Kidney capillary endothelial cell (primary cell): ENCODE results near the gene CACNA1C.

Experiments used
- DNase-seq: peaks from one replicate; pipeline ENCODE4 v3.0.0-alpha.2; 2018; ENCODE audit warnings: low spot score

Gene CACNA1C

DNA sequence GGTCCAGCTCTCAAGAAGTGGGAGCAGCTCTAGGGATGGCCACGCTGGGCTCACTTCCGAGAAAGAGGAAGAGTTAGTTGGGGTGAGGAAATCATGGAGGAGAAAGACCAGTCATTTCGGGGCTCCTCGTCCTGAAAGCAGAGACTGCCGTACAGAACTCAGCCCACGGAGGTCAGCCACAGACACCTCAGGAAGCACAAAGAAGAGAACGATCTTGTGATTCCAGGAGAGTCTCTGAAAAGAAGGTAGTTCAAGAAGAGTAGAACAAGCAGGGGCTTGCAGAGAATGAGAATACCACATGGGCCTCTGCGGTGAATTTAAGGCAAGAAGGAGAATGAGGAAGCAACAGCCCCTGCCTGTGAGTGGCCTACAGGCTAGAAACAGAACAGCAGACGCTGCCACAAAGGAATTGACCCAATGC, 311.9 kb downstream of the CACNA1C start:
- no peak for DNase-seq

DNA sequence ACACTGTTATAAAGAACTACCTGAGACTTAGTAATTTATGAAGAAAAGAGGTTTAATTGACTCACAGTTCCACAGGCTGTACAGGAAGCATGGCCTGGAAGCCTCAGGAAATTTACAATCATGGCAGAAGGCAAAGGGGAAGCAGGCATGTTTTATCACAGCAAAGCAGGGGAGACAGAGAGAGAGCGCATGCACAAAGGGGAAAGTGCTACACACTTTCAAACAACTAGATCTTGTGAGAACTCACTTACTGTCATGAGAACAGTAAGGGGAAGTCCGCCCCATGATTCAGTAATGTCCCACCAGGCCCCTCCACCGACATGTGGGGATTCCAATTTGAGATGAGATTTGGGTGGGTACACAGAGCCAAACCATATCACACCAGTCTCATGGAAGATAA, 313.9 kb downstream of the CACNA1C start:
- DNase-seq = no peak

DNA sequence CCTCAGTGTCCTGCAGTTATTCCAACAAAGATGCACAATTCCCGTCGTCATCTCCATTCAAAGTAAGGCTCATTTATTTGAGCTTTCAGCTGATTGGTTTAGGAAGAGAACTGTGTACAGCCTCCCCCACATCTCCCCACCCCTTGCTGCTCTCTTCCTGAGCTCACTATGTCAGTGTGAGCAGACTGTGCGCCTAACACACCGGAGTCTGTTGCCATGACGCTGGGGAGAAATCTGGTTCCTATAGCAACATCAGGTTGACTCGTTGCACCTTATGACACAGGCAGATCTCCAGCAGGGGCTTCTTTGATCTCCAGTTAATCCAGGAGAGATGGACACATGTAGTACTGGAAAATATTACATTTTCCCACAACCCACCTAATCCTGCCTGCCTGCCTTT, 319.4 kb downstream of the CACNA1C start:
- no peak for DNase-seq

DNA sequence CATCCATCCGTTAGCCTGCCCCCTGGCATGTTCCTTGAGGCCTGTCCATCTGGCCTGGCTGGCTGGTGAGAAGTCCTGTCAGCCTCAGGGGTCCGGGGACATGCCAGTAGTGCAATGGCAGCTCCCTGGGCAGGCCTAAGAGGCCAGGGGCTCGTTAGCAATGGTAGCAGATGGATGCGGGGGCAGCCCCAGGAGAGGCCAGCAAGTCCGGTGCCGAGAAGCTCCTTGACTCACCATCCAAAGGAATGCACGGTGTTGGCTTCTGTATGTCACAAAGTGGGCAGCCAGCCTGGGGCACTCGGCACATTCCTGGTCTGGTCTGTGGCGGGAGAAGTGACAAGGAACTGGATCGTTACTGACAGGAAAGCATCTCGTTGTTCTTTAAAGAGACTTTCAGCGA, 319.9 kb downstream of the CACNA1C start:
- no peak for DNase-seq

DNA sequence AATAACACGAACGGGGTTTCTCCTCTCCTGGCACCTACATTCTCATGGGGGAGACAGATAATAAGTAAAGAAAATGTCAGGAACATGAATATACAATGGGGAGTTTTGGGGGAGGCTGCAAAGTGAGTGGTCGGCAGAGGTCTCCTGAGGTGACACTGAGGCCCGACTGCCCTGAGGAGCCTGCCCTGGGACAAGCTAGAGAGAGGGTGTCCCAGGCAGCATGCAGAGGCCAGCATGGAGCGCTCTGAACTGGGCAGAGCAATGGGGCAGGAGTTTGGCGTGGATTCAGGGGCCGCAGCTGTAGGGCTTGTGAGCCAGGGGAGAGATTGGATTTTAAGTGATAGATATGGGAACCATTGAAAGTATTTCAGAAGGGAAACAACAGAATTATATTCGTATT, 320.5 kb downstream of the CACNA1C start:
- DNase-seq = no peak

DNA sequence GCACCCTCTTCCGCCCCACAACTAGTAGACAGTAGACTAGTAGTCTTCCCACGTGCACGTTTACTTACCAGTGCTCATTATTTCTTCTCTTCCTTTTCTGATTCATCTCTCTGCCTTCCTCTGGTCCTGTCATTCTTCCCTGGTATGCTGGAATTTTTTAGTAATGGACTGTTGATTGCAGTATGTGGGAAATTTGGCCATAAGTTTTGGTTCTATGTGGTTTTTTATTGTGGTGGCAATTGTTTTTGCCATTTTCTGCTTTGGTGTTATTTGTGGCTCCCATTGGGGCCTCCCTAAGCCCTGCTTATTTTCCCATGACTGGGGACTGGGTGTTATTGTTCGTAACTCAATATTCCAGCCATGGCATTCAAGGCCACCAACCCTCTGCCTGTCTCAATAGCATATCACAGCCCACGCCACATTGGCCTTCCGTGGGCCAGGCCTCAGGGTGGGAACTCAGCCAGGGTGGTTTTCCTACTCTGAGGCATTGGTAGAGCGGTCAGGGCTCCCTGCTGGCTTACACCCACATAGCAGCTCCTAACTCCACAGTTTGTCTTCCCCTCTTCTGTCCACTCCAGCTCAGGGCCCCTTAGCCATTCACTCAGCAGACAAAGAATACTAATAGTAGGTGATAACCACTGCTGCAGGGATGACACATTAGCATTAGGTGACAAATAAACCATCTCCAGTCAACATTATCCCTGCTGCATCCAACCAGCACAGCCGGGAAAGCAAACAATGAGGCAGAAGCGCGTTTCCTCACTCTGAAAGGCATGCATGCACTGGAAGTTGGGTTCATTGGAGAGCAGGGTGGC, 321.5 kb downstream of the CACNA1C start:
- no peak for DNase-seq

DNA sequence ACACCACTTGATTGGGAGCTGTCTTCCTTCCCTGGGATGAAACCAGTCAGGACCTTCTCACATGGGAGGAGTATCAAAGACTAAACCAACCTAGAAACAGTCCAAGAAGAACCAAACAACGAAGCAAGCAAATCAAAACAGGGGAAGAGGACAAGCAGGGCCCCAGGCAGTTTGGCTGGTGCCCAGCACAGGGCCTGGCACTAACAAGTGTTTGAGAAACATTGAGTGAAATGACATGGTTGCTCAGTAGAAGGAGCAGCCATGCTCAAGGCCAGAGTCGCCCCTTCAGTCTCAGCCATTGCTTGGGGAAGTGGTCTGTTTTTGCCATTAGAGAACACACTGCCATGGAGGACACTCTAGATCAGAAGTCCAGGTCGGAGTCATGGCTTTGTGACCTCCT, 323.1 kb downstream of the CACNA1C start:
- no peak for DNase-seq

DNA sequence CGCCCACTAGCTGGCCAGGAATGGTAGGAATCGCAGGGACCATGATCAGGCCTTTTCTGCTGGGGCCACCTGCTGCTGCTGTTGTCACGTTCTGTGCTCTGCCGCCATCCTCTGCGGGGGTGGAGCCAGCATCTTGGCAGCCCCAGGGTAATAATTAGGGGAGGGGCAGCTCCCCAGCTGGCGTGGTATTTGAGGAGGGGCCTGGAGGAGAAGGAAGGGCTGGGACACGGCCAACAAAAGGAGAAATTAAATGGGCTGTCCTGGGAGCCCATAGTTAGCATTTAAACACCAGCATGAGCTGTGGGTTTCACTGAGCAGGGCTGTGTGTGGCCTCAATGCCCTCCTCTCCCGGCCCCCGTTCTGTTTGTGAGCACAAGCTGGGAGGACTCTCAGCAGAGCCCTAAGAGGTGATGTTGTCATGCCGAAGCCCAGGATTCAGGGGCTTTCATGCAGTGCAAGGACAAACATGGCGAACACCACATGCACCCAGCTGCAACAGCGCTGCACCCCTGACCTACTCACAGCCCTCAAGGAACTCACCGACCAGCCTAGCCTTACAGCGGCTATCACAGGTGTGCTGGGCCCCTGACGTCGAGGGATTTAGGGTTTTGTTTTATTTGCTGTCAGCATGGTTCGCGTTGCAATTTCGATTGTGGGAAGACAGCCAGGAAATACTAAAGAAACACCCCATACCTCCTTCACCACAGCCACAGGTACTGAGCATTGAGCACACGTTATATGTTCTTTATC, 324.3 kb downstream of the CACNA1C start:
- no peak for DNase-seq

DNA sequence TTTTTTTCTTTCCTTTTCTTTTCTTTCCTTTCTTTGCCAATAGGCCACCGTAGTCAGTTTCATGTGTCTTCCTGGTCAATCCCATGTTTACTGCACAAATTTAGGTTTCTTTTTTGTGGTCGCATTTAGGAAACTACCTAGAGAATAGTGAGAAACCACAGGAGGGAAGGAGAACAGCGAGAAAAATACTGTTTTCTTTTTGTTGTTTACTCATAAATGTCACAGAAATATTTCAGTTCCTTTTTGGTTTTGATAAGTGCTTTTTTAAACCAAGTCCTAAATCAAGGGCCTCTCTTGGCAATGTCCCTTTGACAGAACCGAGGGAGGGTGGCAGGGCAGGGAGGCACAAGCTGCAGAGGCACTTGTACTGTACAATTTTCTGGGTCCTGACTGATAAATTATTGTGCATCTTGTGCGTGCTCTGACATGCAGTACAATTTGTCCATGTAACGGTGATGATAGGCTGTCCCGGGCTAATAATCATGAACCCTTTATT, 326.1 kb downstream of the CACNA1C start:
- no peak for DNase-seq

DNA sequence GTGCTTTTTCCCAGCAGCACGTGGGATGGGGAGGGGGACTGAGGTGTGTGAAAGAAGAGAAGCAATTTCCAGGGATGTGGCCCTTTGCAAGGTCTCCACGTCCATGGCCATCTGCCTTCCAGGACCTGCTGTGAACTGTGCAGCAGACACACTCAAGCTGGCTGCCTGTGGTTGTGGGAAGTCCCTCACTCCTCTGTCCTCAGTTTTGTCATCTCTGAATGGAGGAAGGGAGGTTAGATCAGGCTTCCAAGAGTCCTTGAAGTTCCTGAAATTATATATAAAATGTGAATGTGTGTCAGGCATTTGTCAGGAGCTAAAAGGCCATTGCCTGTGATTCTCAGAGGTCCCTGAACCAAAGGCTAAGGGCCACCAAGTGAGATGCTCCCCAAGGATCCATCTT, 328.2 kb downstream of the CACNA1C start:
- DNase-seq = no peak

DNA sequence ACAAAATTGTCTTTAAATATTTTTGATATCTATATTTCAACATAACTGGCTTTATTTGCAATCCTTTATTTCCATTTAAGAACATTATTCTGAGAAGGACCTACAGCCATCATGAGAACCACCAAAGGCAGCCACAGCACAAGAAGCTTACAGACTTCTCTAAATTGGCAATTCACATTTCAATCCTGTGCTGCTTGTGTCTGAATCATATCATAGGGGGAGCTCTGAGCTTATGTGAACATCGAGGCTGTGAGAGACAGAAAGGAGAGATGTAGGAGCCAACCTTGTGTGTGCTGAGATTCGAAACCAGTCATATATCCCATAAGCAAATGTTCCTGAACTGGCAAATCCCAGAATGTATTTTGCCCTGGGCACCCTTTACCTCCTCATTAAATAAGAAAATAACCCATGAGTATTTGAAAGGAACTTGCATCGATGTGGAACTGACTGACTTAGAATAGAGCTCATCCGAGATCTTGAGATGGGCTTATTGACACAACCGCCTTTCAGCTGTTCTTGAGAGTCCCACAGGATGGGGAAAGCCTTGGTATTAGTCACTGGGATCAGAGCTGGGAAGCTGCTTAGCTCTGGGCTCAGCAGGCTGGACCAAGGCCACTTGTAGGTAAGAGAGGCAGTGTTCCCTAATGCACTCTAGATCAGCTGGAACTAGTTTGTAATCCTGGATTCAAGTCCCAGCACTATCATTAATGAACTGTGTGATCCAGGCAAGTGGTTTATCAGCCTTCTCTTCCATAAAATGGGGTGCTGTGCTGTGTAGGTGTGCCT, 329.8 kb downstream of the CACNA1C start:
- no peak for DNase-seq

DNA sequence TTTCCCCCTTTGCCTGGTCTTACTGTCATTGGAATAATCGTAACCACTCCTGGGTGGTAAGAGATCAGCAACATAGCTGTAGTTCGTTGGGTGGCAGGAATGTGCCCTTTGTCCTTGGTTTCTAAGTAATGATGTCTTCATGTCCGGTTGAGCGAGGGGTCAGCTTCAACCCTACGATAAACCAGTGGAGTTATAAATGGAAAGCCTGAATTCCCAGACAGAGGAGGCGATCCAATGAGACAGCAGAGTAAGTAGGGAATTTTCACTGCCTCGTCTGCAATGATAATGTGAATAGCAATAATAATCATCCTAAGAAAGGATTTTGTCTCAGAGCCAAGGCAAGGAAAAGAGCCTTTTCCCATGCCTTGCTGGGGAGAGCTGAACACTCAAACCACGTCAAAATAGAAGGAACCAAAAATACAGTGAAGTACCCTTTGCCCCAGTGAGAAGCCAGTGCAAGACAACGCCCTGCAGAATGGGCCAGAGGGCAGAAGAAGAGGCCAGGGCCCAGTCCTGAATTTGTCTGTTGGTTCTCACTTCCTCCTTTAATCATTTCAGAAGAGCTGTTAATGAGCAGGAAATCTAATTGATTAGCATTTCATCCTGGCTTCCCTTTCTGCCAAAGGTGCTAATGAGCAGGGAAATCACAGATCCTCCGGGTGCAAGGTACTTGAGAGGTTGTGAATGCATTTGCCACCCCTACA, 330.7 kb downstream of the CACNA1C start:
- no peak for DNase-seq

DNA sequence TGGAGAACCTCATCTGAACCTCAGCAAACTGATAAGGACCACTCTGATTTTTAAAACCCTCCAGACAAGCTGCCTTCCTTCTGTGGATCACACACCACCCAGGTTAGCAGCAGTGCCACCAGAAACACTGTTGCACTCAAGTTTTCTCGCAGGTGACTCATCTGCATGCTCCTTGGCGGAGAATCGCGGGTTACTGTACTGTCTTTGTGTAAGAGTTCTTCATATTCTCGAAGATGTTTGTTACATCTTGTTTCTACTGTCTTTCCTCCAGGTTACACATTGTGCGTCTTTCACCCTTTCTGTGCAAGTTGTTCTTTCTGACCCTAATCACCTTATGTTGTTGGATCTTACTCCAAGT, 331.2 kb downstream of the CACNA1C start:
- DNase-seq = no peak

DNA sequence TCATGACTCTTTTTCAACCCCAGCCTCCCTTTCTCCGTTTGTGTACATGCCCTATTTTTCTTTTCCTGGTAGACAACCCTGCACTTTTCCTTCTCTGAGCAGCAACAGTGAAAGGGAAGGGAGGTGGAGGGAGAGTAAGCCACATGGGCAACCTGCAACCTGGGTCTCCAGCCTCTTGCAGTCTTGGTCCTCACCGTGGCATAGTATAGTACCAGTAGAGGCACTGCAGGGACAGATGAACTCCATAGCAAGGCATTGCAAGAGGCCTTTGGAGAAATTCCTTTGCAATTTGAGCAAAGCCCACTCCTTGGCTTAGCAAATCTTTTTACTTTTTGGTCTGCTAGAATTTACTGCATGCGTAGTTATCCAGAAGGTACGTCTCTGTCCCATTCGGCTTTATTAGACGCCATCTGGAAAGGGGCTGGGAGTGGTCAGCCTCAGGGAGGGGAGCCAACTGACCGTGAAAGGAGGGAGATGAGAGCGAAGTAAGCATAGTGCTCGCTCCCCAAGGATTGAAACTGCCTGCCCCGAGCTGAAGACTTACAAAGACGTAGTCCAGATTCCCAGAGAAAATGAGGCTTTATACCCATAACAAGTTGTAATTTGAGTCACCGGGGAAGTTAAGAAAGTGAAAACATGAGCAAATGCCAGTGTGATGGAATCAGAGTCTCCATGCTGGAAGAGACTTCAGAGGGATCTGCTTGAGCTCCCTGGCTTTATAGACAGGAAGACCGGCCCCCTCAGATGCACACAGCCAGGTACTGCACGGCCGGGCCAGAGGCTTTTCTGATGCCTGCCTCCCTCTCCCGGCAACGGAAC, 332.0 kb downstream of the CACNA1C start:
- no peak for DNase-seq

DNA sequence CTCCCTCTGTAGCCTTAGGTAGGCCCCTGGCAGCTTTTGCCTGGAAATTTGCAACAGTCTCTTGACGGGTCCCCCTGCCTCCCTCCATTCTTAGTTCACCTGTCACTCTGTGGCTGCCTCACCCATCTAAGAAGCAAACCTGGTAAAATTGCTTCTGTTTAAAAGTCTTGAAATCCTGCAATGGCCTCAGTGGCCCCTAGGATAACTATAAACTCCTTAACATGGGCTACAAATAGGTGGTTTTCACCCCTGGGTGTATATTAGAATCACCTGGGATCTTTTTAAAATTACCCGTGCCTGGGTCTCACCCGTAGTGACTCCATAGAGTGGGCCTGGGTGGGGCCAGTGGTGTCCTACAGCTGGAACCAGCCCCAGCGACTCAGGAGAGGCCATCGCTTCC, 332.7 kb downstream of the CACNA1C start:
- DNase-seq = no peak

DNA sequence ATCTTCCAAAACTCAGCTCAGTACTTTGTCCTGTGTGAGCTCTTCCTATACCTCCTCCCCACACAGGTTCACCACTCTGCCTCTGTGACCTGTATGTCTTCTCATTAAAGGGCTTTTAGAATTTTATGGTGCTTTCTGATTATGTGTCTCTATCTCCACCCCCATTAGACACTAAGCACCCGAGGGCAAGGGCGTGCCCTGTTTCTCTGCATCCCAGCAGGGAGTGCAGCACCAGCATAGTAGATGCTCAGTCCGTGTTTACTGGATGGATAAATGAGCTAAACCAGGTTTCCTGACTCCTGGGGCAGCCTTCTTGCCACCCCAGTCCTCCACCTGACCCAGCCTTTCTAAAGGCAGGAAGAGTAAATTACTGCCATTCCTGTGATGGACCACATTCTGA, 333.8 kb downstream of the CACNA1C start:
- no peak for DNase-seq

DNA sequence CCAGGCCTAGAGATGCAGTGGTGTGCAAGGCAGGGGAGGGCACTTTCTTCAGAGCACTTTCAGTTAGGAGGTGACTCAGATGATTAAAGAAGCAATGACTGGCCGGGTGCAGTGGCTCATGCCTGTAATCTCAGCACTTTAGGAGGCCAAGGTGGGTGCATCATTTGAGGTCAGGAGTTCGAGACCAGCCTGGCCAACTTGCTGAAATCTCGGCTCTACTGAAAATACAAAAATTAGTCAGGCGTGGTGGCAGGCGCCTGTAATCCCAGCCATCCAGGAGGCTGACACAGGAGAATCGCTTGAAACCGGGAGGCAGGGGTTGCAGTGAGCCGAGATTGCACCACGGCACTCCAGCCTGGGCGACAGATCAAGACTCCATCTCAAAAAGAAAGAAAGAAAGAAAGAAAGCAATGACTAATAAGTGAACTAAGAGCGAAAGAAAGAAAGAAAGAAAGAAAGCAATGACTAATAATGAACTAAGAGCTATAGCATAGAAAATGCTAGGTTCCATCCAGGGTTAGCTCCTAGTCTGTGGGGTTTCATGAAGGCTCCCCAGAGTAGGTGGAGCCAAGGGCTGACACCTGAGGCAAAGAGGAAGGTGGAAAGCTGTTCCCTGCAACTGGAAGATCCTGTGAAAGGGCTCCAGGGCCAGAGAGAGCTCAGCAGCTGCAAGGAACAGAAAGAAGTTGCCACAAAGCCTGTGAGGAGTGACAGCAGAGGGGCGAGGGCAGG, 334.5 kb downstream of the CACNA1C start:
- DNase-seq = no peak

DNA sequence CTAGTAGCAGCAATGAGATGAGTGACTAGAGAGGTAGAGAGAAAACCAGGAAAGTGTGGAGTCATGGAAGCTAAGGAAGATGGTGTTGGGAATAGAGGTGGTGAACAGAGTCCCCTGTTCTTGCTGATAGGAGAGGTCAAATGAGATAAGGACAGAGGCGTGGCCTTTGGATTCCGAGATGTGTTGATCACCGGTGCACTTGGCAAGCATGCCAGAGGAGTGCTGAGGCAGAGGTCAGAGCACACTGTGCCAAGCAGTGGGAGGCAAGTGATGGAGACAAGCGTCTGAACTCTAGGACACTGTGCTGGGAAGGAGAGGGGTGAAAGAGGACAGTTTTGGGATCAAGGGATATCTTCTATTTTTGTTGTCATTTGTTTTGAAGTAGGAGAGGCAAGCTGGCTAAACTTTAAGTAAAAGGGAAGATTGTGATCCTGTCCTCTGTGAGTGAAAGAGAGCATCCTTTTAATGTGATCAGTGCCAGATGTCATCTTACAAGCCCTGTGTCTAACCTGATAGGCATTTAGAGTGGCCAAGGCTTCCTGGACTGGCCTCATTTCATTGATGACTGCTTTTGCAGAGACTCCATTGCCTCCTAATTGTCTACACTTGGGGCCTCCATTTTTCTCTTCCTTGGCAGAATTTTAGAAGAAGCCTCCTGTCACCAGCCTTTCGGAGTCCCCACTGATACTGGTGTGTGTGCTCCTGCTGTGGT, 336.4 kb downstream of the CACNA1C start:
- DNase-seq = no peak

DNA sequence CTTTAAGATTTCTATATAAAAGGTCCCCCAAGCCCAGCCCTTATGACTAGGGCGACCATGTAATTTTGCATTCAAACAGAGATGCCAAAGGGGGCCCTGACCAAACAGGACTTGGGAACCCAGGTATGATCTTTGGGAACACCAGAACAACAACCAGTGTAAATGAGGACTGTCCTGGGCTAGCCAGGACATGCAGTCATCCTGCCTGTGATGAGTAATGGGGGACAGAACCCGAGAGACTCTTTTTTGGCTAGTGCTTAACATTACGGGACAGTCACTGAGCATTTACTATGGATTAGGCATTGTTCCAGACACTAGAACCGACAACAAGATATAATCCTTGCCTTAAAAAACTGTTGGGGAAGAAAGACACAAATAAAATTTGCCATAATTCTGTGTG, 337.3 kb downstream of the CACNA1C start:
- DNase-seq = no peak

DNA sequence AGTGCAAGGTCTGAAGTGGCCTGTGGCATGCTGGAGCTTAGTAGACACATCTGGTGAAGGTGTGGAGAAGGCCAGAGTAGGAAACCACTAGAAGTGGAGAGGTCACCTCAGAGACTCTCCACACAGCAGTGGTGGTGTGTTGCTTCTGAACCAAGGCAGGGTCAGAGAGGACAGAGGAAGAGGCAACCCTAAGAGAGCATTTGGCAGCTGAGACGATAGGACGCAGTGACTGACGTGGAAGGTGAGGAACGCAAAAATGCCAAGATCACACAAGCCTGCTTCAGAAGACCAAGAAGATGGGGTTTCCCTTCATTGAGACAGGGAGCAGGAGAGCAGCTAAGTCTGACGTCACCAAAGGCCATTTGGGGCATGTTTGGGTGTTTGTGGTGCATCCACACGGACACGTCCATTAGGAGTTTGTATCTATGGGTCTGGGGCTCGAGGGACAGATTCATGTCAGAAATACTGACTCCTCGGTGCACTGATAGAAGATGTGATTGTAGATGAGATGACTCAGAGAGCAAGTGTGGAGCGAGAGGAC, 338.1 kb downstream of the CACNA1C start:
- DNase-seq = no peak
